Nucleus accumbens (tissue), 56 donors: ENCODE measurements around the gene TMEM109.

Experiments
- DNase-seq, 56 donors: peaks; one replicate each; lab custom pipeline; 2025; lab: John Stamatoyannopoulos, UW

The TMEM109 gene

DNA sequence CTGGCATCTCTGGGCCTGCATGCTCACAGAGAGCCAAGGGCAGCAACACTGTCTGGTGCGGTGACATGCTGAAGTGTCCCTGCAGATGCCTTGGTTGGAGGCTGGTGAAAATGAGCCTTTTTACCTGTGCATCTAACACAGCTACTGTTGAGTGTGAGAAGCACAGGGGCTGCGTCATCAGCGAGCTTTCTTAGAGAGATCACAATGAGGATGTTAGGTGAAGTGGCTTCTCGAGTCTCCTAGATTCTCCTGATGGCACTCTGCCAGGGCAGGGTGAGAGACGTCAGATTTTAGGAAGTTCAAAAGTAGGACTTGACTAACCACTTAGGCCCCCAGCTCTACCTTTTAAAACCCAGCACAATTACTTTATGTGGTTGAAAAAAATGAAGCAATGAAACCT, 41.6 kb downstream of the TMEM109 start:
- no peak for DNase-seq

DNA sequence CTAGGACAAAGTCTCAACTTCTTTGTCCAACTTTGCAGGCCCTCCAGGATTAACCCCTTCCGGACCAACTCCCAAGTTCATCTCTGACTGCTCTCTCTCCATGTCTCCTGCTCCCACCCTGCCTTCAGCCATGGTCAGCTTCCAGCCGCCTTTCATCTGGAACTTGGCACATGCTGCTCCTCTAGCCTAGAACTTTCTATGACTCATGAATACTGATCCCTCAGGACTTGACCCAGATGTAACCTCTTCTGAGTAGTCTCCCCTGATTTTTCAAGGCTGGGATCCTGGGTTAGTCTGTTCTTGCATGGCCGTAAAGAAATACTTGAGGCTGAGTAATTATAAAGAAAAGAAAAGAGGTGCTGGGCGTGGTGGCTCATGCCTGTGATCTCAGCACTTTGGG, 43.2 kb downstream of the TMEM109 start:
- DNase-seq, result no peak

DNA sequence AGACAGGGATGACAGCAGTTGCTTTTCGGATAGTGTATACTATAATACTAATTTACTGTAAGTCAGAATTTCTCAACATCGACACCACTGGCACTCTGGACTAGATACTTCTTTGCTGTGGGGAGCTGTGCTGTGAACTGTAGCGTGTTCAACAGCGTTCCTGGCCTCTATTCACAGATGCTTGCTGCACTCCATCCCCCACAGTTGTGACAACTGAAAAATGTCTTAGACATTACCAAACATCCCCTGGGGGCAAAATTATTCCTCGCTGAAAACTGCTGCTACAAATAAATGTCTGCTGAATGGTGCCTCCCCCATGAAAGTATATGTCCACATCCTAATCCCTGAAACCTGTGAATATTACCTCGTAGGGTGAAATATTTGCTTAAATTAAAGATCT, 45.5 kb downstream of the TMEM109 start:
- DNase-seq, result no peak

DNA sequence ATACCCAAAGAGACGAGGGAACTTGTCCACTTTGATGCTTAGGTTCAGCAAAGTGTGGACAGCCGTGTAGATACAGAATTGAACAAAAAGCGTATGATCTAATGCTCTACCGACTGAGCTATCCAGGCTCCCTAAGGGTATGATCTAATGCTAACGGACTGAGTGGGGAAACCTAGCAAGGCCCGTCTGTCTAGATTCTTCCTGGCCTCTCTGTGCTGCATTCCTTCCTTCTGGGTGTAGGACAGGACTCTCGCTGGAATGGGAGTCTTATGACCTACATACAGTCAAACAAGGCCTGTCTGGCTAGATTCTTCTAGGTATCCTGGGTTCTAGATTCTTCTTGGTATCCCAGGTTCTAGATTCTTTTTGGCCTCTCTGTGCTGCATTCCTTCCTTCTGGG, 46.4 kb downstream of the TMEM109 start:
- no peak for DNase-seq

DNA sequence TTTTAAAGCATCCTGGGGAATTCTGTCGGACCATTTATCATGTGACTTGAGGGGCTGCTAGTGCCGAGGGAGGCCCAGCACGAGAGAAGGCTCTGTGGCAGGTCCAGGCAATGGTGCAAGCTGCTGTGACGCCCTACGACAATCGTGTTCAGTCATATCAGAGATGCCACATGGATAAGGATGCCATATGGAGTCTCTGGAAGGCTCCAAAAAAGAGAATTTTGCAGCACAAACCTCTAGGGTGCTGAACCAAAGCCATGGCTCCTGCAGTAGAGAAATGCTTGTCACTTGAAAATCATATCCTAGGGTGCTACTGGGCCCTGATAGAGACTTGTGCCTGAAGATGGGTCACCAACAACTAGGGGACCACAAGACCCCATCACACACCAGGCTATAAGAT, 50.8 kb downstream of the TMEM109 start:
- no peak for DNase-seq

DNA sequence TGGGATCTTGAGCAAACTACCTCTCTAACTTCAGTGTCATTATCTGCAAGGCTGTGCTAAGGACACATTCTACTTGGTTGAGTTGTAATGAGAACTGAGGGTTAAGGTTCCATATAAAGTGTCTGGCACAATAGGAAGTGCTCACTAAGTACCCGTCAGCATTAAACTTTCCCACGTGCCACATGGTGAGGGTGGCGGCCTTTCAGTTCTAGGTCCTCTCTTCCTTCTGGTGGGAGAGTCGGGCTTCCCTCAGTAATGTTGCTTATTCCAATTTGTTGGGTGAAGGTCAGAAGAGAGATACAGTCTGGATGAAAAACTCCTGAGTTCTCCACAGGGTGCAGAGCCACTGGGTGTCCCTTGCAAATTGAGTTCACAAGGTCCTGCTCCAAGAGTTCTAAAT, 52.9 kb downstream of the TMEM109 start:
- DNase-seq, result no peak

GRCh38 chr11:60968223-60968622, 54.3 kb downstream of the TMEM109 start:
- no peak for DNase-seq

DNA sequence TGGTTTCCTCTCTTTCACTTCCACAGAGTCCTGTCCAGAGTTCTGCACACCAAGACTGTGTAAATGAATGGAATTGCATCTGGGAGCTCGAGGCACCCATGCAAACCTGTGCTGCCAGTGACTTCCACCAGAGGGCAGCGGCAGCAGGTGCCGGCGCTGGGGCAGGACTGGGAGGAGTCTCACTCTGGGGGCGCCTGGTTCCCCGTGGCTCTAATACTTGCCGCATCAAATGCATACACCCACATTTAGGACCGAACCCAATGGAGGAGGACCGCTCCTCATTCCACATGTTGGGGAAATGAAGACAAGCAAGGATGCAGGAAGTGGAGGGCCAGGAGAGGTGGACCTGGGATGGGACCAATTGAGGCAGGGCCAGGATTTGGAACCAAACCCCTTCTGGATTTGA, 56.4 kb downstream of the TMEM109 start:
- DNase-seq, result peak in 28 of 56 donors; percentile 6 to 64 (median 22)

DNA sequence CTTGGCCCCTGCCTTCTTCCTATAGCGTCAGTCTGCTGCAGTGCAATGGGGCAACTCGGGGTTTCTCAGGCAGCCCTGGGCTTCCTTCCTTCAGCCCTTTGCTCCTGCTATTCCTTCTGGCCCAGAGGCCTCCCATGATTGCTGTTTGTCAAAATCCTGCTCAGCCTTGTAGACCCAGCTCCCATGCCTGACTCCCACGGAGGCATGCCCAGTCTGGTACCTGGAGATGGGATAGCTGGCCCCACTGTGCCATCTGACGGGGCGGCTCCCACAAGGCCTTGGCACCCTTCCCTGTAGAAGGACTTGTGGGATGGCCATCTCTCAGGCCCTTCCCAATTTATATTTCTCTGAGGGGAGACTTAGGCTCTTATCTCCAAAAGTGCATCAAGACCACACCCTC, 56.9 kb downstream of the TMEM109 start:
- DNase-seq, result no peak

DNA sequence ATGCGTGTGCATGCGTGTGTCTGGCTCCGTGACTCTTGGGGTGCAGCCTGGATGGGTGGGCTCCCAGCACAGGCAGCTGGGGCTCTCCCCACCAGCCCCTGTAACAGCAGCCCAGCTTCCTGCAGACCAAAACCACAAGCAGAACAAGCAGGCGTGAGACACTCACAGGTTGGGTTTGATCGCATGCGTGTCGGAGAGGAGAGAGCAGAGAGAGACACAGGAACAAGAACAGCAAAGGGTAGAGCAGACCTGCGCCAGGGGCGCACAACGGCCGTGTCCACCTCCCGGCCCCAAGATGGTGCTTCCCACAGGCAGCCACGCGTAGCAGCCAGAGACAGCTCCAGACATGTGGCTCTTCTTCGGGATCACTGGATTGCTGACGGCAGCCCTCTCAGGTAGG, 57.6 kb downstream of the TMEM109 start, which contains the start of gene CD6:
TSS of gene CD6 (plus strand) at position 161 of the 400 bp plus-strand sequence. CDS start at position 347, 186 bp downstream.
- no peak for DNase-seq

DNA sequence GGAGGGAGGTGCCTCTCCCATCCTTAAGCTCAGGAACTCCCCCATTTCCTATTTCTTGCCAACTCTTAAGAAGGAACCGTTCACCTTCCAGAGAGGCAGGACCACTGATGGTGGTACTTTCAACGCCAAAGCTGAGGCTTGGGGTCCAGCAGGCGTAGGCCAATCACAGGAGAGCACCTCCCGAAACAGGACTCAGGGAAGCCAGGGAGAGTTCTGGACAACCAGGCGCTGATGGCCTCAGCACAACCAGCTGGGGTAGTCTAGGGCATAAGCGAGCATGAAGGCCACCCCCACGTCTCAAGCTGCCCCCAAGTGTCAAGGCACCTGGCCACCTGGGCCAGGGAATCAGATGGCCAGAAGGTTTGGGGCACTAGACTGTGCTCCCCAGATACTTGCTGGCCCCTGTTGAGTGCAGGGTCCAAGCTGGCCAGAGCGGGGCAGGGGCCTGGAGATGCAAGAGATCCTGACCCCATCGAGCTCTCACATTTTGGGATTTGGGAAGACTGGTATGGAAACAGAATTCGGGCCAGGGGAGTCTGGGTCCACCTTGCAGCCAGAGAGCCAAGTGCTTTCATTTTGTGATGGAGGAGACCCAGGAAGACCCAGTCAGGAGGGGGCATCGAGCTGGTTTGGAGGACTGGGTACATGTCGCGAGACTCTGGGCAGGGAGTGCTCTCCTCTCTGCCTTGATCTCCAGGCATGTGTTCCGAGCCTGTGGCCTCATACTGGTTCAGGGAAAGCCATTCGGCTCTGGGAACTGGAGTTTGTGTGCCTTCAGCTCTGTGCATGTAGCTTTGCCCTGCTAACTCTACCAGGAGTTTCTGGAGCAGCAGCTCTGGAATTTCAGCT, 58.4 kb downstream of the TMEM109 start:
- no peak for DNase-seq
